Smooth muscle cell (in vitro differentiated cells): ENCODE data around the gene SCAMP1. TPM values are rescaled to one million over a fixed set of nuclear protein-coding genes. Genes with fewer than 3 reads are reported as not detected.

Experiments used
- DNase-seq: peaks from one replicate; lab custom pipeline; 2025; ENCODE audit not compliant: unreplicated experiment; lab: John Stamatoyannopoulos, UW
- H2AFZ ChIP-seq: fragments of 200-600 bp; sonication (generic); 2 replicates; pipeline ENCODE4 v1.6.0; 2016; ENCODE audit warnings: antibody characterized with exemption, low read depth, mild to moderate bottlenecking
- H3F3A ChIP-seq: fragments of 200-600 bp; sonication (generic); 2 replicates; pipeline ENCODE4 v1.6.0; 2017; ENCODE audit warnings: antibody characterized with exemption, low read depth
- H3K27ac ChIP-seq: fragments of 200-600 bp; sonication (generic); 2 replicates; pipeline ENCODE4 v1.5.1; 2016; ENCODE audit warnings: low read depth, mild to moderate bottlenecking
- H3K27me3 ChIP-seq: fragments of 200-600 bp; sonication (generic); 2 replicates; pipeline ENCODE4 v1.6.1; 2016; ENCODE audit warnings: low read depth, mild to moderate bottlenecking
- H3K36me3 ChIP-seq: fragments of 200-600 bp; sonication (generic); 2 replicates; pipeline ENCODE4 v1.5.1; 2016; ENCODE audit warnings: low read depth
- H3K4me1 ChIP-seq: fragments of 200-600 bp; sonication (generic); 2 replicates; pipeline ENCODE4 v1.5.1; 2016; ENCODE audit warnings: low read depth
- H3K4me2 ChIP-seq: fragments of 200-600 bp; sonication (generic); 2 replicates; pipeline ENCODE4 v1.6.0; 2016; ENCODE audit warnings: mild to moderate bottlenecking
- H3K4me3 ChIP-seq: fragments of 200-600 bp; sonication (generic); 2 replicates; pipeline ENCODE4 v1.5.1; 2016; ENCODE audit warnings: mild to moderate bottlenecking
- H3K79me2 ChIP-seq: fragments of 200-600 bp; sonication (generic); 2 replicates; pipeline ENCODE4 v1.6.0; 2016; ENCODE audit warnings: low read depth, mild to moderate bottlenecking
- H3K9ac ChIP-seq: fragments of 200-600 bp; sonication (generic); 2 replicates; pipeline ENCODE4 v1.6.0; 2016; ENCODE audit warnings: low read depth
- H3K9me3 ChIP-seq: fragments of 200-600 bp; sonication (generic); replicated peaks from 2 replicates; pipeline ENCODE4 v1.5.1; 2016; ENCODE audit warnings: low read depth
- H4K20me1 ChIP-seq: fragments of 200-600 bp; sonication (generic); 2 replicates; pipeline ENCODE4 v1.6.0; 2016; ENCODE audit warnings: low read depth
- WGBS: methylation state at CpG from one replicate; pipeline ENCODE4 v1.1.7; 2016; ENCODE audit warnings: low lambda C conversion rate; 5-methylcytosine and 5-hydroxymethylcytosine counted together
- polyA plus RNA-seq: library from polyadenylated mRNA; unstranded; fragments of >200 nt; fragmentation: Nextera tagmentation; extraction: Ambion mirVana; gene quantifications from 2 replicates; pipeline ENCODE4 v1.2.1, GENCODE V29; 2016
- total RNA-seq: library from RNA; depleted of rRNA; stranded (reverse); fragments of >200 nt; gene quantifications from 2 replicates; pipeline ENCODE4 v1.2.3, GENCODE V29; 2014
- TF ChIP-seq, protein P1 (sequence below): fragments of 200-600 bp; sonication (generic); IDR thresholded peaks from 2 replicates; pipeline ENCODE4 v1.5.1; 2017; ENCODE audit warnings: borderline replicate concordance, mild to moderate bottlenecking, antibody characterized with exemption; ENCODE audit not compliant: insufficient read depth, poor library complexity, severe bottlenecking

Gene SCAMP1
- total and polyA plus RNA-seq, 2 experiments from 2014 or later: 21.0 to 45.6 TPM

DNA sequence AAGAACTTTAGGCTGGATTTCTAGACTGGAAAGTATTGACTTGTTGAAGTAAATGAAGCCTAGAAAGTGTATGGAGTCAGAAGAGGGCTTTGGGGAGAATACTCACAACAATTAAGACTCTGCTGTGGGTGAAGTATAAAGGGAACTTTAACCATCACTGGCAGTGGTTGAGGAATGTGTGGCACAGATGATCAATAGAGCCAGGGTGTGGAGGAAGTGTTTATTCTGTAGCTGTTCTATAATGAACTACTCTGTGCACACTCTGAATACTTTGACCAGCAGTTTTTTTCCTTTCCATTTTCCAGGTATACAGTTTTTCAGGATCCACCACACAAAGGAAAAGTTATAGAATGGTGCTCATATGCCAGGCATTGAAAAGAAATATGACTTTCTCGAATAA is 106.7 kb downstream of the SCAMP1 start:
- Histone ChIP-seq H3K4me3 (no peak overlapping the region), H3K9ac (no peak overlapping the region), H3K36me3 (no peaks in the 10 kb centered on the region), H2AFZ (no peak overlapping the region), H3K4me2 (no peak overlapping the region), H3K27ac (no peak overlapping the region), H3K27me3 (no peaks in the 10 kb centered on the region), H3F3A (no peaks in the 10 kb centered on the region), H3K9me3 (no peaks in the 10 kb centered on the region), H3K4me1 (no peaks in the 10 kb centered on the region), H4K20me1 (peaks cover 6% of the 10 kb centered on the region), H3K79me2 (no peaks in the 10 kb centered on the region)
- DNase-seq: no peak
- TF ChIP-seq, protein P1, sequence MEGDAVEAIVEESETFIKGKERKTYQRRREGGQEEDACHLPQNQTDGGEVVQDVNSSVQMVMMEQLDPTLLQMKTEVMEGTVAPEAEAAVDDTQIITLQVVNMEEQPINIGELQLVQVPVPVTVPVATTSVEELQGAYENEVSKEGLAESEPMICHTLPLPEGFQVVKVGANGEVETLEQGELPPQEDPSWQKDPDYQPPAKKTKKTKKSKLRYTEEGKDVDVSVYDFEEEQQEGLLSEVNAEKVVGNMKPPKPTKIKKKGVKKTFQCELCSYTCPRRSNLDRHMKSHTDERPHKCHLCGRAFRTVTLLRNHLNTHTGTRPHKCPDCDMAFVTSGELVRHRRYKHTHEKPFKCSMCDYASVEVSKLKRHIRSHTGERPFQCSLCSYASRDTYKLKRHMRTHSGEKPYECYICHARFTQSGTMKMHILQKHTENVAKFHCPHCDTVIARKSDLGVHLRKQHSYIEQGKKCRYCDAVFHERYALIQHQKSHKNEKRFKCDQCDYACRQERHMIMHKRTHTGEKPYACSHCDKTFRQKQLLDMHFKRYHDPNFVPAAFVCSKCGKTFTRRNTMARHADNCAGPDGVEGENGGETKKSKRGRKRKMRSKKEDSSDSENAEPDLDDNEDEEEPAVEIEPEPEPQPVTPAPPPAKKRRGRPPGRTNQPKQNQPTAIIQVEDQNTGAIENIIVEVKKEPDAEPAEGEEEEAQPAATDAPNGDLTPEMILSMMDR: no peak
- 100% methylated on average over 1 of the region's 1 CpG for WGBS

DNA sequence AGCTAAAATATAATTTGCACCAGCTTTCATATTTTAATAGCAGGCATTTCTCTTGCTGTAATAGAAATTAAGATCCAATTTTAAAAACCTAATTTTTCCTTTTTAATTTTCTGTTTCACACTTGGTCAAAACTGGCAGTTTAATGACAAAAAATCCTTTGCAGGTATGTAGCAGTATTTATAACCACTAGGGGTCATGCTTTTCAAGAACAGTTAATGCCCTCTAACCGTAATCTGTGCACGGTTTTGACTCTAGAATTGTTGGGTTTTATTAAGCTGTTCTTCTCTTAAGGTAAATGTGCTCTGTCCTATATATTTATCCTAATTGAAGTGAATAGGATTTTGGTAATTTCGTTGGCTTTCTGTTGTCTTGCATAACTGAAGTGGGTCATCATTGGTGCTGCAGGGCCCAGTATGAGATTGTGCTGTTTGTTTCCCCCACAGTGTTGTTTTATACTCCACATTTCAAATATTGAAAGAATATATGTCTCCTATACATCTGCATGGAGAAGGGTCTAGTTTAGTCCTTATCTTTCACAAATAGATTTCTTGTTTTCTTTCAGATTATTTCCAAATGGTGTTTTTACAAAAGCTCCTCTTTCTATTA is 107.4 kb downstream of the SCAMP1 start:
- no peaks in the 10 kb centered on the region for H3K27me3 ChIP-seq
- H3K36me3 ChIP-seq: no peaks in the 10 kb centered on the region
- no peaks in the 10 kb centered on the region for H3K79me2 ChIP-seq
- no peak overlapping the region for H3K9ac ChIP-seq
- H3K4me3 ChIP-seq: no peak overlapping the region
- H3K27ac ChIP-seq: no peak overlapping the region
- DNase-seq: no peak
- TF ChIP-seq, protein P1: peak; percentile 85
- H3K4me2 ChIP-seq: no peak overlapping the region
- no peaks in the 10 kb centered on the region for H3K9me3 ChIP-seq
- no peaks in the 10 kb centered on the region for H3K4me1 ChIP-seq
- peaks cover 4% of the 10 kb centered on the region for H4K20me1 ChIP-seq
- no peak overlapping the region for H2AFZ ChIP-seq
- H3F3A ChIP-seq: no peaks in the 10 kb centered on the region
- 24% methylated on average over 3 of the region's 3 CpGs for WGBS

DNA sequence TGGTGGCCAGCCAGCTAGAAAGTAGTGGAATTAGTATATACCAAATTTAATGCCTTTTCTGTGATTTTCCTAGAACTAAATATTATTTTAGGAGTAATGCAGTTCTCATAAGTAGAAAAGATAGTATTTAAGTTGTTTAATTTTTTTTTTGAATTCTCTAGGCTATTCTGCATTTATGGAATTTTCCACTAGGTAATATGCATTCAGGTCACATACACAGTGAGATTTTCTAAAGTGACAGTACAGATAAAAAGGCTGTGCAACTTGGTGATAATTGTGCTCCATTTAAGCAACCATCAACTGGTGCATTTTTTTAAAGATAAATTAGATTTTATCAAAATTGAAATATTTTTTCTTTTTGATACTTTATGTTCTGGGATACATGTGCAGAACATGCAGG is 111.5 kb downstream of the SCAMP1 start:
- Histone ChIP-seq H3K4me3 (no peak overlapping the region), H3F3A (no peaks in the 10 kb centered on the region), H3K36me3 (no peaks in the 10 kb centered on the region), H3K4me2 (no peak overlapping the region), H2AFZ (no peak overlapping the region), H4K20me1 (no peaks in the 10 kb centered on the region), H3K27me3 (no peaks in the 10 kb centered on the region), H3K9me3 (no peaks in the 10 kb centered on the region), H3K79me2 (no peaks in the 10 kb centered on the region), H3K4me1 (no peaks in the 10 kb centered on the region), H3K27ac (no peak overlapping the region), H3K9ac (no peak overlapping the region)
- no peak for DNase-seq
- TF ChIP-seq, protein P1: no peak

DNA sequence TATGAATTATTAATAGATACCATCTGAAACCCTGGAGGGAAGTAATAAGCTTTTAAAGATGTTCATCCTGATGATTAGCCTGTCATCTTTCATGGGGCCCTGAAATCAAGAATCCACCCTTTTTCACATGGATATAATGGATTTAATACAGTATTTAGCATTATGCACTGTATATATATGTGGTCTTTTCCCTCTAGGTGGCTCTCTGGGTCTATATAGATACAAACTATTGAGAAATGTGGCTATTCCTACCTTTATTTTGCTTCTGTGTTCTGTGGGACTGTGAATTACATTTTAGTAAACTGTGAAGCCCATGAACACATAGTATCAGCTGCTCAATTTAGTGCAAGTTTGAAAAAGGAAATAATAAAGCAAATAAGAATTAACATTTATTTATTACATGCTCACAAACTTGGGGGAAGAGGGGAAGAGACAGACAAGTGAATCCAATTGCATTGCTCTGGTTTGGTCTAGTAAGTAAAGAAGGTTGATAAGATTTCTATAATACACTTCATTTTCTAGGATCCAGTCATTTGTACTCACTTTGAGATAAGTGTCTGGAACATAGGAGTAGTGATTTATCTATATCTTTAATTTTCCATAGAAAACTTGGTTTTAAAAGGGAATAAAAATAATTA is 112.2 kb downstream of the SCAMP1 start:
- Histone ChIP-seq H3K36me3 (no peaks in the 10 kb centered on the region), H3K9ac (no peak overlapping the region), H3K27me3 (no peaks in the 10 kb centered on the region), H3K4me3 (no peak overlapping the region), H3K9me3 (no peaks in the 10 kb centered on the region), H3K27ac (no peak overlapping the region), H3K4me2 (no peak overlapping the region), H3F3A (no peaks in the 10 kb centered on the region), H3K4me1 (no peaks in the 10 kb centered on the region), H4K20me1 (no peaks in the 10 kb centered on the region), H2AFZ (no peak overlapping the region), H3K79me2 (no peaks in the 10 kb centered on the region)
- no peak for DNase-seq
- TF ChIP-seq, protein P1: peak; percentile 21
